M059J (cell line): Measurements from ENCODE around the gene CRYBG2. TPM values are rescaled to one million over a fixed set of nuclear protein-coding genes. Genes with fewer than 3 reads are reported as not detected.
"Not testable (repeated sequence)": the region's sequence is repeated elsewhere in the genome, so short reads cannot be mapped to it uniquely, and the experiment has no call there.

Experiments
- DNase-seq: peaks from one replicate; pipeline ENCODE4 v3.0.0-alpha.2; 2012; ENCODE audit warnings: low read depth
- total RNA-seq: library from RNA; depleted of rRNA; stranded (reverse); fragments of >200 nt; shearing (Covaris generic); gene quantifications from 2 replicates; pipeline ENCODE4 v1.2.3, GENCODE V29; 2014

The CRYBG2 gene
- total RNA-seq, 1 experiment from 2014 or later, result 2.0 TPM

DNA sequence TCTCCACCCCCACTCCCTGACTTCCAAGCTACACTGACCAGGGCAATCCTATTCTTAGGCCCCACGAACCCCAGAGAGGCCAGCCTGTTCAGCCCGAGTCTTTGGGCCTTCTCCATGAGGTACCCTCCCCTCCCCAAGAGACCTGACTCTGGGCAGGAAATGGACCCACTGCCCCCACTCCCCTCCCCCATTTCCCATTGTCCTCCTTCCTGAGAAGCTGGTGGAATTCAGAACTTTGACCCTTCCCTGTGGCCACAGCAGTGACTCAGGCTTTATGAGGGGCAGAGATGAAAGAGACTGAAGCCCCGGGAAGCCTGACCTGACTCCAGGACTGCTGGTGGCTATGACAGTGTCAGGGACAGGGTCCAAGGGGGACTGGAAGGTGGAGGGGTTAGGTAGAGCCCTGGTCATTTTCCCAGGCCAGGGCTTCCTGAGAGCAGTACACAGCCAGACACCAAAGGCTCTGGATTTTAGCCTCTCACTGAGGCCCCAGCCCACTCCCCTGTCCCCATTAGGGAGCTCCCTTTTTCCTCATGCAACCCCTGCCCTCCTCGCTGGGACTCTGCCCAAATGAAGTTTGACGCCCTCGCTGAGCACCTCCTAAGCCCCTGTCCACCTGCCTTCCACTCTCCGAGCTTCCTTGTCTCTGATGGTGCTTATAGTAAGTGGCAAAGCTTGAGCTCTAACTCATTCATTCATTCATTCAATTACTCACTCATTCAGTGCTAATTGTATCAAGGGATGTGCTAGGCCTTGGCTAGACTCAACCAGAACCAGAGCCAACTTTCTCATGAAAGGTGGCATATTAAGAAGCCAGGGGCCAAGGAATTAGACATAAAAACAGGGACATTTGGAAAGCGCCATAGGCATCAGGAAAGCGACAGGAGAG is 3.0 kb downstream of the CRYBG2 start:
- DNase-seq, result peak; percentile 94

DNA sequence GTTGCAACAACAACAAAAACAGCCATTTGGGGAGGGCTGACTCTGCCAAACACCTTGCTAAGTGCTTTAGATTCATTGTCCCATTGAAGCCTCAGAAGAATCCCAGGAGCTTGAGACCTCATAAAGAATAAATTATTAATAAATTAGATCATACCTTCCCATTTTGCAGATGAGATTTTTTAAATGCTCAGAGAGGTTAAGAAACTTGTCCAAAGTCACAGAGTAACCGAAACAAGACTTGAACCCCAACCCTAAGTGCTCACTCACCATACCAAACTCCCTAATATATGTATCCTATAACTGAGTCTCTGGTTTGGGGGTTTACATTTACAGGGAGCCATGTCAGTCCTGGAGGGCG is 3.6 kb downstream of the CRYBG2 start:
- DNase-seq, result no peak

DNA sequence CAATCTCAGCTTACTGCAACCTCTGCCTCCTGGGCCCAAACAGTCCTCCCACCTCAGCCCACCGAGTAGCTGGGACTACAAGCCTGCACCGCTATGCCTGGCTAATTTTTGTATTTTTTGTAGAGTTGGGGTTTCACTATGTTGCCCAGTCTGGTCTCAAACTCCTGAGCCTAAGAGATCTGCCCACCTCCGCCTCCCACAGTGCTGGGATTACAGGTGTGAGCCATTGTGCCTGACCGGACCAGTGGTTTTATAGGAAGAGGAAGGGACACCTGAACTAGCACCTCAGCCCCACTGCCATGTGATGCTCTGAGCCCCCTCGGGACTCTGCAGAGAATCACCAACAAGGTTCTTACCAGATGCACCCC is 4.1 kb downstream of the CRYBG2 start:
- no peak for DNase-seq

DNA sequence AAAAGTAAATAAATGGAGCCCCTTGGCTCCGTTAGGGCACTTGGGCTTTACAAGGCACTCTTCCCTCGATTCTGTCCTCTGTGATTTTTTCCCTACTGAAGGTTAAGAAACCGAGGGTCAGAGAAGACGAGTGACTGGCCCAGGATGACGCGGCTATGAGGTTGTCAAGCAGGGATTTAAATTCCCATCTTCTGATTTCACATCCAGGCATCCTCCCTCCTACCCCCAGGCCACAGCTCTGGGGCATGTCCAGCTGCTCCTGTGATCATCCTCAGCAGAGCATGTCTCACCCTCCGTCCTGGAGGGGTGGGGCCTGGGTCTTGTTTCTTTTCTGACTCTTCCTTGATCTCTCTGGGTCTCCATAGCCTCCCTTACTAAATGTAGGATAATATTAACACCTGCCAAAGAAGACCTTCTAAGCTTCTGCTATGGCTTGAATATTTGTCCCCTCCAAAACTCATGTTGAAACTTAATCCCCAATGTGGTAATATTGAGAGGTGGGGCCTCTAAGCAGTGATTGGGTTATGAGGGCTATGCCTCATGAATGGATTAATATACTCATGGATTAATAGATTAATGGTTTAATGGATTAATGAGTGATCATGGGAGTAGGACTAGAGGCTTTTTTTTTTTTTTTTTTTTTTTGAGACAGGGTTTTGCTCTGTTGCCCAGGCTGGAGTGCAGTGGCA is 4.6 kb downstream of the CRYBG2 start:
- peak; percentile 96 for DNase-seq

DNA sequence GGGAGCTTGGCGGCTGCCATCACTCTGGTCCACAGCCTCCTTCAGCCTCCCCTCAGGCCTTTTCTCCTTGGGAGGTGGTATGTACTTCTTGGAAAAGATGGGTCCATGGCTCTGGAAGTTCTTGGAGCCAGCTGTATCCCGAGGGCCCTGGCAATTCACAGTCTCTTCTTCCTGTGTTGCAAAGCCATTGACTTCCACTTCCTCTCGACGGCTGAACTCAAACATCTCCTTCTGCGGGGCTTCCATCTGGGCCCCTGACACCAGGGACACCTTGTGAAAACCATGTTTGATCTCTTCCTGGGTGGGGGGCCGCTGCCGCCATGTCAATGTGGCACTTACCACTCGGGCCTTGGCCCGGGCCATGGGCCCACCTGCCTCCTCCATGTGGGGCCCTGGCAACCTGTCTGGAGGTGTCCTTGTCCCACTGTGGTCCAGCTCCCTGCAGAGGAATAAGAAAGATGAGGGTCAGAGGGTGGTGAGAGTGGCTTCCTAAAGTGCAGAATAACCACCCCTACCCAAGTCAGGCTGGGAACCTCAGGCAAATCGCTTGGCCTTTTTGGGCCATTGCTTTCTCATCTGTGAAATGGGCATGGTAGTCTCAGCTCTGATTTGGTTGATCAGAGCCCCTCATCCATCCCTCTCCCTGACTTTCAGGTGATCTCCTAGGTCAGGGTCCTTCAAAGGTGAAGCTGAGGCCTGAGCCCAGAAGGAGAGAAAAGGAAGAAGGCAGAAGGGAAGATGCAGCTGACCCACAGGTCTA is 7.5 kb downstream of the CRYBG2 start:
- DNase-seq, result no peak

DNA sequence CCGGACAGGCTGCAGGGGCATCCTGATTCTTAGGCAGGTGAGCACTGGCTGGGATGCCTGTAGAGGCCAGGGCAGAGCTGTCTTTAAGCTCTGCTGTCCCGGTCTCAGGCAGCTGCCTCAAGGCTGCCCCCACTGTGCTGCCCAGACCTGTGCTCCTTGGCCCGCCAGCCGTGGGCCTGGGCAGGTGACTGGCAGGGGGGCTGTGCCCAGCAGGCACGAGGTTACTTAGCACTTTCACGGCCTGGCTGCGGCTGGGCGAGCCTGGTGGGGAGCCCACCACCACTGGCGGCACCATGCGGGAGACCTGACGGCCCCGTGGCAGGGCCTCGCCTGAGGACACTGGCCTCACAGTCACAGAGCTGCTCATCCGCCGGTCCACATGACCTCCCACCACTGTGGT is 8.2 kb downstream of the CRYBG2 start:
- no peak for DNase-seq

DNA sequence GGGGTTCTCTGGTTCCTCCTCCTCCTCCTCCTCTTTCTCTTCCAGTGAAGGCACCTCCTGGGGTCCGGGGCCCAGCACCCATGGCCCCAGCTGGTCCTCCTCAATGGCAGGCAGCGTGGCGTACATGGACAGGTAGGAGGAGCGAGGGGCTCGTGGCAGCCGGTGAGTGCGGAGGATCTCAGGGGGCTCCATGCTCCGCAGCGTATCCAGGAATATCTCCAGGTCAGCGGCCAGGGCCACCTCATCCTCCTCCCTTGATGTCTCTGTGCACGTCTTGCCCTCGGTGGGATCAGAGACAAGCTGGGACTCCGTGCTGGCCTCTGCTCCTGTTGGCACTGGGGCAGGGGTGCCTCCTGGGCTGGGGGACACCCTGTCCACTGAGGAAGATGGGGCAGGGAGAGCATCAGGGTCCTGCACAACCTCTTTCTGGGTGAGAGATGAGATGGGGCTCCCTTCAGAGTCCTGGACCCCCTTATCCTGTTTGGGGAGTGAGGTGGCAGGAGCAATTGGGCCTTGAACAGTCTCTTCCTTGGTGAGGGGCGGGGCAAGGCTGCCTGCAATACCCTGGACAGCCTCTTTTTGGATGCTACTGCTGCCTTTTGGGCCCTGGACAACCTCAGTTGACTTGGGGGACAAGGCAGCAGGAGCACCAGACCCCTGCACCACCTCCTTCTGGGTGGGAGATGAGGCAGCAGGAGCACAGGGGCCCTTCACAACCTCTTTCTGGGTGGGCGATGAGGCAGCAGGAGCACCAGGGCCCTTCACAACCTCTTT is 9.6 kb downstream of the CRYBG2 start:
- DNase-seq, result no peak

DNA sequence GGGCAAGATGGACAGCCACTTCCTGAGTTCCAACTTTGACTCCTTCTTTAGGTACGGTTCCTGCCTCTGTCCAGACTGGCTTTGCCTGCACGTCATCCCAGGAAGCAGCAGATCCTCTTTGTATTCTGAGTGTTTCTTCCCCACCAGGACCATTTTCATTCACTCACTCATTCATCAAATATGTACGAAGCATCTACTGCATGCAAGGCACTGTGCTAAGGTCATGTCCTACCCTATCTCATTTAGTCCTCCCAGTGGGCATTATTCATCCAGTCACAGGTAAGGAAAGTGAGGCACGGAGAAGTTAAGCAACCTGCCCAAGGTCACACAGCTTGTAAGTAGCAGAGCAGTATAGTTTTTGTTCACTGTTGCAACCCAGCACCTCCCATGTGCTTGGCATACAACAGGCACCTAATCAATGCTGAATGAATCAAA is 13.9 kb downstream of the CRYBG2 start:
- peak; percentile 50 for DNase-seq

DNA sequence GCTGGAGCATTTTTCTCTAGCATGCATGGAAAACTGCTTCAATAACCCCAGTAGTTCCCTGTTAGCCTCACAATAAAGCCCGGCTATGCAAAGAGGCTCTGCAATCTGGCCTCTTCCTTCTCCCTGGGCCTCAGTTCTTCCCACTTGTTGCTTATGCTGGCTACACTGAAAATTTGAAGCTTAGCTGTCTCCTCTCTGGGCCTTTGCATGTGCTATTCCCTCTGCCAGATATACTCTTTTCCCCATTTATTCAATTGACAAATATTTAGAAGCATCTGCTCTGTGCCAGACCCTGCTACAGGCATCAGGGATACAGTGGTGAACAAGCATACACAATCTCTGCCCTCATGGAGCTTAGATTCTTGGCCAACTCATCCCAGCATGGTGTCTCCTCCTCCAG is 15.3 kb downstream of the CRYBG2 start:
- no peak for DNase-seq

DNA sequence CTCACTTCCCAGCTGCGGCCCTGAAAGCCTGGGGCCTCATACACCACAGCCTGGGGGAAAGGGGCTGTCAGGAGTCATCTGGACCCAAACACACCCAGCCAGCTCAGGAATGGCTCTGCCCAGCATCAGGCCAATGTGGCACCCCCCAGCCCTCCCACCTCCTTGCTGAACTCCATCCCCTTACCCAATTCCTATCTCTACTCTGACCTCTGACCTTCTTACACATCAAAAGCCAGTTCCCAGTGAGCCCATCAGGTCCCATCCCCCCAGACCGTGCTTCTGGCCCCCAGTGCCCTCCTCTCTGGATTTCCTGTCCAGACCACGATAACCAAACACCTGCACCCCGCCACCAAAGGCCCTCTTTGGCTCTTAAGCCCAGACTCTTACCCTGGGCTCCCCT is 16.3 kb downstream of the CRYBG2 start:
- DNase-seq, result no peak

DNA sequence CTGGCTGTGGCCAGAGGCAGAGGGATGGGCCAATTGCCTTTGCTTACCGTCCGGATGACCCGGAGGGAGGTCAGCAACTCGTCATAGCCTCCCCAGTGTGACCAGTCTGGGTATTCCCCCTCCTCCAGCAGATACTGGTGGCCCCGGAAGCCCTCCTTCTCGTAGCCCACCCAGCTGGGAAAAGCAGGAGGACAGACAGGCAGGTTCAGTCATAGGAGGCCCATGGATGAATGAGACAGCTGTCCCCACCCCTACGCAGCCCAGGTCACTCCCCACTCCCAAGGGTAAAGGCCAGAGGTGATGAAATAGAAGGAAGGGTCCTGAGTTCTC is 16.8 kb downstream of the CRYBG2 start:
- DNase-seq, result no peak

DNA sequence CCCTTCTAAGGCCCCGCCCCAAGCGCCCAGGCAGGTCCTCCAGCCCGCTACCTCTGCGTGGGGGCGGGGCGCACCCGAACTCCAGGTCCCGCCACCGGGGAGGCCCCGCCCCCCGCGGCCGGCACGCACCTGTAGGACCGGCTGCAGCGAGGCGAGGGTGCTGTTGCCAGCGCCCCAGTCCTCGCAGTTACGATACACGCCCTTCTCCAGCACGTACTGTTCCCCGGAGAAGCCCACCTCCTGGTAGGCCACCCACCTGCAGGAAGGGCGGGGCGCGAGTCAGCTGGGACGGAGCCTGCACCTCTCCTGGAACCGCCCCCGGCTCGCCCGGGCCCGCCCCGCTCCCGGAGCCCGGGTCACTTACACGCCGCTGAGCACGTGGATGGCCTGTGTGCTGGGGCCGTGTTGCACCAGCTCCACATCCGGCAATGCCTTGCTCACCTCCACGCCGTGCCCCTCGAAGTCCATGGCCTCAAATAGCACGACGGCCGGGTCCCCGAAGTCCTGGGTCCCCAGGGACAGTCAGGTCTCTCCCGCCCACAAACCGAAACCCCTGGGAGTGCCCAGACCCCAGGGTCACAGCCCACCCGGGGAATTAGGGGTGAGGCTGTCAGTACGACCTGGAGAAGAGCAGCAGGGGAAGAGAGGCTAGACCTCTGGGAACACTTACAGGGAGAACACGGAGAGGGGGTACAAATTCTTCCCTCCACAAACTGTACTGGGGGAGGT is 17.3 kb downstream of the CRYBG2 start:
- DNase-seq, result peak; percentile 70

DNA sequence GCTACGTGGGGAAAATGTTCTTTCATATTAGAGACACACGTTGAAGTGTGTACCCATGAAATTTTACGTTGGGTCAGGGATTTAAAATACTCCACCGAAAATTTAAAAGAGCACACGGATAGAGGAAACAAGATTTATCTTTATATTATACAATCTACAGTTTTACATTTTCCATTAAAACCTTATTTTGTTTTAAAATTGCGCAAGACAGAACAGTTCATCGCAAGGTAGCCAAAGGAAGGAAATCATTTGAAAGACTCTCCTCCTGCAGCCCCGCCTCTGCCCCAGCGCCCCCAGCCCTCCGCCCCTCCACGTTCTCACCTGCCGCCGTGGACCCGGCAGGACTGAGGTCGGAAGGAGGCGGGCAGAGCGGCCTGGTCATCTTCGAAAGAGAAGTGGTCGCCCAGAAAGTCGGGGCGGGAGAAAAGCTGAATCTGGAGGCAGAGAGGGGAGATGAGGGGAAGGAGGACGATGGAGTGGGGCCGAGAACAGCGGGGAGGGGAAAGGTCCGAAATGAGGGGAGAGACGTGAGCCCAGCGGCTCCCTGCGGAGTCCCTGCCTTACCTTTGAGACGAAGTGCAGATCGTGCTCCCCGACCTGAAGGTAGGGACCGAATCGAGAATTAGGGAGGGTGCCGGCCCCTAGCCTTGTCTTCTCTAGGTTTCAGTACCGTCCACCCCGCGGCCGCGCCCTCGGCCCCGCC is 18.0 kb downstream of the CRYBG2 start:
- DNase-seq, result no peak

DNA sequence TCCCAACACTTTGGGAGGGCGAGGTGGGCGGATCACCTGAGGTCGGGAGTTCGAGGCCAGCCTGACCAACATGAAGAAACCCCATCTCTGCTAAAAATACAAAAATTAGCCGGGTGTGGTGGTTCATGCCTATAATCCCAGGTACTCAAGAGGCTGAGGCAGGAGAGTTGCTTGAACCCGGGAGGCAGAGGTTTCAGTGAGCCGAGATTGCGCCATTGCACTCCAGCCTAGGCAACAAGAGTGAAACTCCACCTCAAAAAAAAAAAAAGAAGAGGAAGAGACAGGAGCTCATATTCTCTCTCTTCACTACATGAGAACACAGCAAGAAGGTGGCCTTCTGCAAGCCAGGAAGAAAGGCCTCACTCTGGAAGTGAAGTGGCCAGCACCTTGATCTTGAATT is 20.6 kb downstream of the CRYBG2 start:
- not testable (repeated sequence) for DNase-seq

DNA sequence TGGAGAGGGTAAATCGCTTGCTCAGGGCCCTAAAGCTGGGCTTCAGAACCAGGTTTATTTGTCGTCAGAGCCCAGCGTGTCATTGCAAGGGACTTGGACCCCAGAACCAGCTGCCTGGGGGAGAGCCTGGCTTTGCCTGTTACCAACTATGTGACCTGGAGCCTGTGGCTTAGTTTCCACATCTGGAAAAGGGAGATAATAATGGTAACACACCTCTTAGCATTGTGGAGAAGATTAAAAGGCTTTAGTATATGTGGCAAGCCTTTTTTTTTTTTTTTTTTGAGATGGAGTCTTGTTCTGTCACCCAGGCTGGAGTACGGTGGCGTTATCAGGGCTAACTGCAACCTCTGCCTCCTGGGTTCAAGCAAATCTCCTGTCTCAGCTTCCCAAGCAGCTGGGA is 23.7 kb downstream of the CRYBG2 start:
- no peak for DNase-seq

DNA sequence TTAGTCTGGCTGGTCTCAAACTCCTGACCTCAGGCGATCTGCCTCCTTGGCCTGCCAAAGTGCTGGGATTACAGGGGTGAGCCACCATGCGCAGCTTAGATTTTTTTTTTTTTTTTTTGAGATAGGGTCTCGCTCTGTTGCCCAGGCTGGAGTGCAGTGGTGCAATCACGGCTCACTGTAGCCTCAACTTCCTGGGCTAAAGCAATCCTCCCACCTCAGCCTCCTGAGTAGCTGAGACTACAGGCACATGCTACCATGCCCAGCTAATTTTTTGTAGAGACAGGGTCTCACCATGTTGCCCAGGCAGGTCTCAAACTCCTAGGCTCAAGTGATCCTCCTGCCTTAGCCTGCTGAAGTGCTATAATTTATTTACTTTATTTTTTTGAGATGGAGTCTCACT is 24.6 kb downstream of the CRYBG2 start:
- DNase-seq, result not testable (repeated sequence)

DNA sequence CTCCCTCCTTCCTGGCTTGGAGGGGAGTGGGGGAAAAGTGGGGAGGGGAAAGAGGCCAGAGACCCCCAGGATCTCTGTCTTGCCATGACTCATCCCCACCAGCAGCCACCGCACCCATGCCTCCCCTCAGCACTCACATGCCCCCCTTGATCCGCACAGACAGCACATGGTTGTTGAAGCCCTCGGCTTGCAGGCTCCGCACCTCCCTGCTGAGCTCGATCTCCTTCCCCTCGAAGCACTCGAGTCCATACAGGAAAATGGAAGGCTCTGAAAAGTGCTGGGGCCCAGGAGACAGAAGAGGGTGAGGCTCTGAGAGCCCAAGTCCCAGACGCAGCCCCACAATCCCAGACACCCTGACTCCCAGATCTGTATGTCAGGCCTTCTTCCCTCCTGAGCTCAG is 25.3 kb downstream of the CRYBG2 start:
- DNase-seq, result no peak

DNA sequence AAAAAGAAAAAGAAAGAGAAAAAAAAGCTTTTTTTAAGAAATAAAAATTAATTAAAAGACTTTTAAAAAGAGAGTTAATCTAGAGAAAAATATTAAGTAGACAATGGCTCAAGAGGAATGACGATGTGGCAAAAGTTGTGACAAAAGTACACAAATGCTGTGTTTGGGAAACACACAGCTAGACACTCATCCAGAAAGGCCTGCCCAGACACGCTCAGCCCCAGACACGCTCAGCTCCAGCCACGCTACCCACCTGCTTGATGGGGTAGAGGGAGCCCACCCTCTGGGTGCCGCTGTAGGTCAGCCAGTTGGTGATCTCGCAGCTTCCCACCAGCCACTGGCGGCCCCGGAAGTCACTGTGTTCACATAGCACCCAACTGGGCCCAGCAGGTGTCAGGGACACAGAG is 26.0 kb downstream of the CRYBG2 start:
- no peak for DNase-seq

DNA sequence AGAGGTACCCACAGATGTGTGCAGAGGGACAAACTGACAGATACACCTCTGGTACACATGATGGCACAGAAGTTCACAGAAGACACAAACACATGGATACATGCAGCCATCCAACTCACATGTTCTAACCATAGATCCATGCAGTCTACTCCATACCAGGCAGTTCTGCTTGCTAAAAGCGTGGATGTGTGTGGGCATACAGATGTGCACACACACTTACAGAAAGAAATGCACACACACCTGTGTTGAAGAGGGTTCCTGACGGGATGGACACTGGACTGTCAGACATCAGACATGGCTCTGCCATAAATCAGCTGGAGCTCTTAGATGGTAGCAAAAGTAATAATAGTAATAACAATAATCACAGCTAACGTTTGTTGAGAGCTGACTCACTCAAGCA is 29.4 kb downstream of the CRYBG2 start:
- DNase-seq, result no peak

DNA sequence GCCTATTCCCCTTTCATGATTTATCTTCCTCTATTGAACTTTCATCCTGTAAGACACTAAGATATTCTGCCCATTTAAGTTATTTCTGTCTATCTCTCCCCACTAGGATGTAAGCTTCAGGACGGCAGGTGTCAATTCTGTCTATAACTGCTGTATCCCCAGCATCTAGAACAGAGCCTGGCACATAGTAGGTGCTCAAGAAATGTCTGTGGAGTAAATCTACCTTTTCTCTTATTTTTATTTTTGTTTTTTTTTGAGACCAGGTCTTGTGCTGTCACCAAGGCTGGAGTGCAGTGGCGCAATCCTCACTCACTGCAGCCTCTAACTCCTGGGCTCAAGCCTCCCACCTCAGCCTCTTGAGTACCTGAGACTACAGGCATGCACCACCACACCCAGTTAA is 30.5 kb downstream of the CRYBG2 start:
- no peak for DNase-seq

DNA sequence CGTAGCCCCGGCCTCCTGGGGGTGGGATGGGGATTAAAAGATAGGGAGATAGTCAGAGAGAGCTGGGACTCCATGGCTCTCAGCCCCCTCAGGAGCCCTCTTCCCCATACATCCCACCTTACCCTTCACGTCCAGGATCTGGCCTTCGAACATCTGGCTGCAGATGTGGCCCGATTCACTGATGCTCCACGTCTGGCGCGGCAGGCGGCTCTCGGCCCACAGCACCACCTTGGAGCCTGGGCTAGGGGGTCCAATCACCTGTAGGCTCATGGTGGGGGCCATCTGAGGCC is 31.9 kb downstream of the CRYBG2 start:
- no peak for DNase-seq
